ENCODE results near the gene SPRR5.

- TF ChIP-seq CTCF (IDR thresholded peaks at IDR 0.05; ENCODE audit: low read length): no peak
- no peak for TF ChIP-seq EZH2 (optimal IDR thresholded peaks at IDR 0.05; ENCODE audit: low read depth, low read length)
Observed at GRCh38 chr1:152970495-152970894, 23.5 kb downstream of the SPRR5 start, which contains the start of gene SPRR4.
